Kidney epithelial cell (primary cell): Measurements from ENCODE around the gene GREM1. TPM values are rescaled to one million over a fixed set of nuclear protein-coding genes. Genes with fewer than 3 reads are reported as not detected.

Experiments used
- DNase-seq: peaks from one replicate; pipeline ENCODE4 v3.0.0-alpha.2; 2010; ENCODE audit warnings: low read depth
- H3K27me3 ChIP-seq: 2 replicates; pipeline ENCODE4 v1.6.0; 2011; ENCODE audit warnings: low read length; ENCODE audit not compliant: control insufficient read depth, insufficient read depth
- H3K36me3 ChIP-seq: 2 replicates; pipeline ENCODE4 v1.5.1; 2011; ENCODE audit warnings: low read length; ENCODE audit not compliant: control insufficient read depth, insufficient read depth
- H3K4me3 ChIP-seq: 2 replicates; pipeline ENCODE4 v1.5.1; 2011; ENCODE audit warnings: low read depth, mild to moderate bottlenecking, control low read depth, low read length
- CTCF ChIP-seq: IDR thresholded peaks from 2 replicates; pipeline ENCODE4 v1.5.1; 2011; ENCODE audit warnings: mild to moderate bottlenecking, moderate library complexity, low read length, control low read depth, inconsistent platforms; ENCODE audit not compliant: insufficient read depth, poor library complexity, severe bottlenecking
- total RNA-seq: library from RNA; depleted of rRNA; stranded (reverse); fragments of >200 nt; gene quantifications from 2 replicates; pipeline ENCODE4 v1.2.3, GENCODE V29; 2015

The GREM1 gene
- total RNA-seq, 1 donor from 2014 or later: 68.4 TPM

- TF ChIP-seq CTCF: no peak
- no peaks in the 10 kb centered on the region for H3K27me3 ChIP-seq
- H3K4me3 ChIP-seq: no peak overlapping the region
- no peak for DNase-seq
- H3K36me3 ChIP-seq: no peaks in the 10 kb centered on the region
These were observed 70.1 kb downstream of the GREM1 start for GRCh38 chr15:32787949-32788348.

GRCh38 chr15:32790352-32790999 is 72.7 kb downstream of the GREM1 start:
- no peaks in the 10 kb centered on the region for H3K27me3 ChIP-seq
- no peak for DNase-seq
- no peaks in the 10 kb centered on the region for H3K36me3 ChIP-seq
- no peak for TF ChIP-seq CTCF
- no peak overlapping the region for H3K4me3 ChIP-seq

- Histone ChIP-seq H3K4me3 (no peak overlapping the region), H3K27me3 (no peaks in the 10 kb centered on the region), H3K36me3 (no peaks in the 10 kb centered on the region)
- DNase-seq: no peak
- no peak for TF ChIP-seq CTCF
These were observed 74.6 kb downstream of the GREM1 start for GRCh38 chr15:32792436-32792835.

Other genes with a start within 250 kb of the GREM1 start
- gene GOLGA8N, start 124.5 kb upstream of the GREM1 start, total RNA-seq: 1.0 and 1.6 TPM in 2 replicates
- gene ARHGAP11A, start 102.5 kb upstream of the GREM1 start, total RNA-seq: 7.5 and 7.7 TPM in 2 replicates
- 42.5 and 59.1 TPM in 2 replicates for gene SCG5, start 76.3 kb upstream of the GREM1 start, total RNA-seq